ENCODE measurements around the gene LDHB. TPM values are rescaled to one million over a fixed set of nuclear protein-coding genes. Genes with fewer than 3 reads are reported as not detected.

LDHB gene
- total RNA-seq, 1 experiment from 2014 or later, result 1,343 TPM

DNA sequence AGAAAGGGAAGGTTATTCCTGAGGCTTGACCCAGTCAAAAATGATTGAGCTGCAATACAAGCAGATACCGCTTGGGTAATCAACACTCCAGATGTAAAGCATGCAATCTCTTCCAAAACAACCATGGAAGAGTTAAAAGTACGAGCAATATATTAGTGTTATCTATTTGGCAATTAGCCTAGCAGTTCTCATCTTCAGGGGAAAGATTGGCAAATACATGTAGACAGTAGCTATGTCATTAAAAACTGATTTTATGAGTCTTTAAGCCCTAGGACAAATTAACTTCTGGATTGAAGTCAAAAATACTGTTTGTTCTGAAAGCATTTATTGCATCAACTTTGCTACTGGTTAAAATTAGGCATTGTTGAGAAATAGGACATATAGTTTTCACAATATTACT is 43.7 kb downstream of the LDHB start:
- Histone ChIP-seq H3K18ac (ENCODE audit: insufficient read length, low read depth, low read length) (no peak overlapping the region), H2AFZ (ENCODE audit: low read length) (no peak overlapping the region), H4K8ac (replicated peaks; ENCODE audit: insufficient read length, low read depth, low read length) (no peak overlapping the region), H3T11ph (ENCODE audit: low read length) (no peak overlapping the region), H3K4me1 (ENCODE audit: insufficient read depth, low read length) (no peaks in the 10 kb centered on the region), H3K4ac (ENCODE audit: low read depth, low read length) (no peak overlapping the region), H3K9ac (ENCODE audit: extremely low read depth, insufficient read length, low read length) (no peak overlapping the region), H3K79me1 (ENCODE audit: insufficient read depth, low read depth, low read length, poor library complexity, severe bottlenecking) (no peaks in the 10 kb centered on the region), H3K23me2 (ENCODE audit: insufficient read length, low read depth, low read length, poor library complexity, severe bottlenecking) (no peaks in the 10 kb centered on the region), H2BK12ac (ENCODE audit: insufficient read length, low read depth, low read length) (no peak overlapping the region), H3K56ac (ENCODE audit: insufficient read length, low read depth, low read length) (no peak overlapping the region), H3K79me2 (ENCODE audit: insufficient read depth, low read length) (no peaks in the 10 kb centered on the region), H2BK120ac (ENCODE audit: low read depth, low read length, poor library complexity, severe bottlenecking) (no peak overlapping the region), H2BK15ac (ENCODE audit: low read depth, low read length) (no peak overlapping the region), H3K14ac (ENCODE audit: insufficient read depth, low read length) (no peak overlapping the region), H2AK5ac (ENCODE audit: insufficient read length, low read length) (no peak overlapping the region), H4K91ac (ENCODE audit: insufficient read length, low read depth, low read length) (no peak overlapping the region), H4K5ac (ENCODE audit: insufficient read length, low read depth, low read length) (no peak overlapping the region), H2BK20ac (ENCODE audit: low read depth, low read length, poor library complexity, severe bottlenecking) (no peak overlapping the region), H3K27me3 (ENCODE audit: insufficient read depth, low read length) (no peaks in the 10 kb centered on the region), H4K20me1 (ENCODE audit: control insufficient read depth, insufficient read depth, insufficient read length) (no peaks in the 10 kb centered on the region), H3K27ac (ENCODE audit: insufficient read length, low read depth, low read length) (no peak overlapping the region), H3K9me3 (ENCODE audit: control insufficient read depth, low read depth, low read length) (no peaks in the 10 kb centered on the region), H3K23ac (ENCODE audit: insufficient read length, low read depth, low read length) (no peak overlapping the region), H2BK5ac (ENCODE audit: insufficient read length, low read length) (no peak overlapping the region), H3K4me2 (ENCODE audit: insufficient read depth, insufficient read length, low read length) (no peak overlapping the region)
- Mint-ChIP-seq H3K4me1 (no peaks in the 10 kb centered on the region), H3K27me3 (ENCODE audit: low read depth) (no peaks in the 10 kb centered on the region; the same call in 1 of the 2 replicates), H3K36me3 (ENCODE audit: insufficient read depth in 1 of 3, low read depth in 3 of 3) (no peaks in the 10 kb centered on the region), H3K27ac (no peak overlapping the region), H3K4me3 (no peak overlapping the region), H3K9me3 (no peaks in the 10 kb centered on the region)
- TF ChIP-seq, protein P1, sequence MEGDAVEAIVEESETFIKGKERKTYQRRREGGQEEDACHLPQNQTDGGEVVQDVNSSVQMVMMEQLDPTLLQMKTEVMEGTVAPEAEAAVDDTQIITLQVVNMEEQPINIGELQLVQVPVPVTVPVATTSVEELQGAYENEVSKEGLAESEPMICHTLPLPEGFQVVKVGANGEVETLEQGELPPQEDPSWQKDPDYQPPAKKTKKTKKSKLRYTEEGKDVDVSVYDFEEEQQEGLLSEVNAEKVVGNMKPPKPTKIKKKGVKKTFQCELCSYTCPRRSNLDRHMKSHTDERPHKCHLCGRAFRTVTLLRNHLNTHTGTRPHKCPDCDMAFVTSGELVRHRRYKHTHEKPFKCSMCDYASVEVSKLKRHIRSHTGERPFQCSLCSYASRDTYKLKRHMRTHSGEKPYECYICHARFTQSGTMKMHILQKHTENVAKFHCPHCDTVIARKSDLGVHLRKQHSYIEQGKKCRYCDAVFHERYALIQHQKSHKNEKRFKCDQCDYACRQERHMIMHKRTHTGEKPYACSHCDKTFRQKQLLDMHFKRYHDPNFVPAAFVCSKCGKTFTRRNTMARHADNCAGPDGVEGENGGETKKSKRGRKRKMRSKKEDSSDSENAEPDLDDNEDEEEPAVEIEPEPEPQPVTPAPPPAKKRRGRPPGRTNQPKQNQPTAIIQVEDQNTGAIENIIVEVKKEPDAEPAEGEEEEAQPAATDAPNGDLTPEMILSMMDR (conservative IDR thresholded peaks at IDR 0.05), result peak; percentile 44
- no CpG with 5 or more reads among the region's 2 CpGs for WGBS (ENCODE audit: extremely low coverage, insufficient read length, low lambda C conversion rate)
- DNase-seq, result no peak

Data from H9 (cell line).